WTC11 (cell line): ENCODE results near the gene YTHDF1. TPM values are rescaled to one million over a fixed set of nuclear protein-coding genes. Genes with fewer than 3 reads are reported as not detected.

Experiments used
- ATAC-seq: fragments of 200-7000 bp; cut with Tn5 transposase; 2 replicates; pipeline ENCODE4 v1.10.0; 2021; ENCODE audit warnings: mild to moderate bottlenecking, moderate library complexity
- CTCF ChIA-PET: fragments of 300-600 bp; sonication (Branson Sonifier 250); formaldehyde crosslinking; loops from one replicate; lab custom pipeline; 2021; ENCODE audit warnings: antibody characterized with exemption; lab: Charles Lee
- POLR2A ChIA-PET: fragments of 350-600 bp; sonication (Branson Sonifier 250); formaldehyde crosslinking; loops from one replicate; lab custom pipeline; 2021; ENCODE audit warnings: antibody characterized with exemption; lab: Charles Lee
- DNase-seq: peaks from one replicate; pipeline ENCODE4 v3.0.0; 2021; ENCODE audit warnings: low spot score
- H3K27ac Mint-ChIP-seq: 2 replicates; pipeline ENCODE4 v1.8.0; 2021; ENCODE audit warnings: mixed read lengths
- H3K27me3 Mint-ChIP-seq: 2 replicates; pipeline ENCODE4 v1.8.0; 2021; ENCODE audit warnings: low read depth, mild to moderate bottlenecking, moderate library complexity, mixed read lengths
- H3K36me3 Mint-ChIP-seq: 2 replicates; pipeline ENCODE4 v1.8.0; 2021; ENCODE audit warnings: mixed read lengths
- H3K4me1 Mint-ChIP-seq: 2 replicates; pipeline ENCODE4 v1.8.0; 2022; ENCODE audit warnings: mixed read lengths
- H3K4me3 Mint-ChIP-seq: 2 replicates; pipeline ENCODE4 v1.8.0; 2021; ENCODE audit warnings: mild to moderate bottlenecking, moderate library complexity, mixed read lengths
- H3K9me3 Mint-ChIP-seq: 2 replicates; pipeline ENCODE4 v1.8.0; 2021; ENCODE audit warnings: mixed read lengths
- ATF1 ChIP-seq: sonication (generic); formaldehyde crosslinking; IDR thresholded peaks from 2 replicates; pipeline ENCODE4 v1.8.1; 2023; ENCODE audit warnings: mild to moderate bottlenecking, moderate library complexity, missing genetic modification reagents
- ATF3 ChIP-seq: sonication (generic); formaldehyde crosslinking; conservative IDR thresholded peaks from 2 replicates; pipeline ENCODE4 v1.8.1; 2022; ENCODE audit warnings: mild to moderate bottlenecking, missing genetic modification reagents
- E2F4 ChIP-seq: sonication (generic); formaldehyde crosslinking; IDR thresholded peaks from 2 replicates; pipeline ENCODE4 v1.8.1; 2022; ENCODE audit warnings: low read depth, mild to moderate bottlenecking, moderate library complexity, missing genetic modification reagents, borderline replicate concordance
- GRHL2 ChIP-seq: fragments of 250-450 bp; sonication (Bioruptor Pico); IDR thresholded peaks from 2 replicates; pipeline ENCODE4 v1.8.0; 2022; ENCODE audit warnings: mild to moderate bottlenecking, moderate library complexity; ENCODE audit not compliant: insufficient replicate concordance, severe bottlenecking
- GTF2I ChIP-seq: fragments of 250-450 bp; sonication (Bioruptor Pico); conservative IDR thresholded peaks from 2 replicates; pipeline ENCODE4 v1.4.0; 2021; ENCODE audit warnings: mild to moderate bottlenecking
- IRF1 ChIP-seq: sonication (generic); formaldehyde crosslinking; IDR thresholded peaks from 2 replicates; pipeline ENCODE4 v1.8.0; 2023; ENCODE audit warnings: missing genetic modification reagents
- KAT7 ChIP-seq: sonication (generic); formaldehyde crosslinking; IDR thresholded peaks from 2 replicates; pipeline ENCODE4 v1.8.1; 2023; ENCODE audit warnings: missing genetic modification reagents, mild to moderate bottlenecking, borderline replicate concordance
- MAX ChIP-seq: sonication (generic); formaldehyde crosslinking; IDR thresholded peaks from 2 replicates; pipeline ENCODE4 v1.8.0; 2022; ENCODE audit warnings: mild to moderate bottlenecking, missing genetic modification reagents
- NFATC4 ChIP-seq: fragments of 250-450 bp; sonication (Bioruptor Pico); IDR thresholded peaks from 2 replicates; pipeline ENCODE4 v1.9.0; 2021; ENCODE audit warnings: mild to moderate bottlenecking
- NFE2L1 ChIP-seq: sonication (generic); formaldehyde crosslinking; IDR thresholded peaks from 2 replicates; pipeline ENCODE4 v1.8.1; 2023; ENCODE audit warnings: missing genetic modification reagents
- NR1H2 ChIP-seq: sonication (generic); formaldehyde crosslinking; IDR thresholded peaks from 2 replicates; pipeline ENCODE4 v1.9.0; 2021; ENCODE audit warnings: mild to moderate bottlenecking, moderate library complexity, missing genetic modification reagents
- PREB ChIP-seq: sonication (generic); formaldehyde crosslinking; IDR thresholded peaks from 2 replicates; pipeline ENCODE4 v1.8.1; 2022; ENCODE audit warnings: mild to moderate bottlenecking, missing genetic modification reagents, moderate library complexity, borderline replicate concordance
- PRRX2 ChIP-seq: fragments of 250-450 bp; sonication (Bioruptor Pico); IDR thresholded peaks from 2 replicates; pipeline ENCODE4 v1.8.0; 2021; ENCODE audit warnings: mild to moderate bottlenecking
- RORB ChIP-seq: fragments of 250-450 bp; sonication (Bioruptor Pico); IDR thresholded peaks from 2 replicates; pipeline ENCODE4 v1.9.0; 2021; ENCODE audit warnings: mild to moderate bottlenecking
- TEAD1 ChIP-seq: sonication (generic); formaldehyde crosslinking; IDR thresholded peaks from 2 replicates; pipeline ENCODE4 v1.8.0; 2022; ENCODE audit warnings: mild to moderate bottlenecking, missing genetic modification reagents
- USF2 ChIP-seq: sonication (generic); formaldehyde crosslinking; IDR thresholded peaks from 2 replicates; pipeline ENCODE4 v1.8.1; 2023; ENCODE audit warnings: mild to moderate bottlenecking, missing genetic modification reagents, moderate library complexity
- ZBTB21 ChIP-seq: sonication (generic); formaldehyde crosslinking; IDR thresholded peaks from 2 replicates; pipeline ENCODE4 v1.8.1; 2023; ENCODE audit warnings: mild to moderate bottlenecking, missing genetic modification reagents, borderline replicate concordance
- ZBTB43 ChIP-seq: sonication (generic); formaldehyde crosslinking; IDR thresholded peaks from 2 replicates; pipeline ENCODE4 v1.8.1; 2023; ENCODE audit warnings: mild to moderate bottlenecking, missing genetic modification reagents
- ZNF121 ChIP-seq: sonication (generic); formaldehyde crosslinking; IDR thresholded peaks from 2 replicates; pipeline ENCODE4 v1.8.0; 2023; ENCODE audit warnings: missing genetic modification reagents
- ZNF138 ChIP-seq: sonication (generic); formaldehyde crosslinking; conservative IDR thresholded peaks from 2 replicates; pipeline ENCODE4 v1.8.1; 2022; ENCODE audit warnings: mild to moderate bottlenecking, moderate library complexity, missing genetic modification reagents
- ZNF317 ChIP-seq: sonication (generic); formaldehyde crosslinking; IDR thresholded peaks from 2 replicates; pipeline ENCODE4 v1.8.1; 2023; ENCODE audit warnings: low read depth, mild to moderate bottlenecking, moderate library complexity, missing genetic modification reagents, borderline replicate concordance
- ZNF416 ChIP-seq: fragments of 250-450 bp; sonication (Bioruptor Pico); IDR thresholded peaks from 2 replicates; pipeline ENCODE4 v1.9.0; 2021; ENCODE audit warnings: mild to moderate bottlenecking, inconsistent platforms
- ZNF512 ChIP-seq: sonication (generic); formaldehyde crosslinking; IDR thresholded peaks from 2 replicates; pipeline ENCODE4 v1.8.1; 2022; ENCODE audit warnings: missing genetic modification reagents, borderline replicate concordance
- ZNF532 ChIP-seq: fragments of 250-450 bp; sonication (Bioruptor Pico); IDR thresholded peaks from 2 replicates; pipeline ENCODE4 v1.9.0; 2021; ENCODE audit warnings: mild to moderate bottlenecking, borderline replicate concordance
- ZNF671 ChIP-seq: fragments of 250-450 bp; sonication (Bioruptor Pico); IDR thresholded peaks from 2 replicates; pipeline ENCODE4 v1.8.0; 2021; ENCODE audit warnings: mild to moderate bottlenecking
- total RNA-seq: library from RNA; stranded (reverse); gene quantifications from 3 replicates; pipeline ENCODE4 v1.2.3, GENCODE V29; 2021

Gene YTHDF1
- total RNA-seq, 1 experiment from 2014 or later: 61.3 TPM

GRCh38 chr20:63173552-63174191 lies 42.3 kb downstream of the YTHDF1 start (continued):
- no peak for TF ChIP-seq ZNF138
- TF ChIP-seq ZNF416 (CRISPR knock-in tag): no peak
- TF ChIP-seq ATF3 (CRISPR knock-in tag): no peak
- TF ChIP-seq ZNF317: no peak
- no peak for TF ChIP-seq GTF2I (CRISPR knock-in tag)

GRCh38 chr20:63172726-63173125 lies 43.2 kb downstream of the YTHDF1 start:
- Mint-ChIP-seq H3K4me1 (peaks cover 6% of the 10 kb centered on the region), H3K27ac (no peak overlapping the region), H3K27me3 (peaks cover 56% of the 10 kb centered on the region), H3K9me3 (no peaks in the 10 kb centered on the region), H3K36me3 (no peaks in the 10 kb centered on the region), H3K4me3 (no peak overlapping the region)
- ChIA-PET CTCF (interaction anchor here (0.6 to 2.9 kb wide), 40 partner anchors 8 to 428 kb away, joined by 3 to 27 read pairs (median 4); partner anchors contain the start of gene CHRNA4), POLR2A (no interaction called here)
- ATAC-seq: peak; percentile 58
- peak; percentile 74 for DNase-seq
- TF ChIP-seq RORB (CRISPR knock-in tag) (no peak), ZNF532 (CRISPR knock-in tag) (no peak), USF2 (0 out of 2 replicates have a peak, but pooled peaks have one; percentile 11), ZBTB43 (CRISPR knock-in tag) (no peak), ZNF121 (no peak), IRF1 (CRISPR knock-in tag) (no peak), ATF1 (CRISPR knock-in tag) (no peak), KAT7 (no peak), ZBTB21 (no peak), PRRX2 (CRISPR knock-in tag) (no peak), MAX (peak; percentile 14; the same call in 1 of the 2 replicates), ZNF671 (CRISPR knock-in tag) (no peak), TEAD1 (CRISPR knock-in tag) (no peak), PREB (CRISPR knock-in tag) (no peak), ZNF512 (CRISPR knock-in tag) (no peak), GTF2I (CRISPR knock-in tag) (no peak), NR1H2 (no peak), E2F4 (no peak), GRHL2 (CRISPR knock-in tag) (no peak), NFE2L1 (CRISPR knock-in tag) (no peak), NFATC4 (CRISPR knock-in tag) (no peak)
